HG03175 (cell line): ENCODE measurements around the gene CHST10.
"Not testable (repeated sequence)": the region's sequence is repeated elsewhere in the genome, so short reads cannot be mapped to it uniquely, and the experiment has no call there.

ENCODE experiments used
- ATAC-seq: cut with Tn5 transposase; IDR thresholded peaks from one replicate; pipeline ENCODE4 v1.9.1; 2021; ENCODE audit warnings: mild to moderate bottlenecking, moderate library complexity; ENCODE audit not compliant: unreplicated experiment

The CHST10 gene

GRCh38 chr2:100344433-100344832 lies 73.0 kb downstream of the CHST10 start:
- no peak for ATAC-seq

- ATAC-seq, result not testable (repeated sequence)
These were observed 75.0 kb downstream of the CHST10 start for GRCh38 chr2:100342466-100342865.
